ENCODE measurements around the gene GNG7.
A peak's percentile ranks its signal among the peaks of the same experiment; 100 is the strongest.
"Not testable (repeated sequence)": the region's sequence is repeated elsewhere in the genome, so short reads cannot be mapped to it uniquely, and the experiment has no call there.

The GNG7 gene

DNA sequence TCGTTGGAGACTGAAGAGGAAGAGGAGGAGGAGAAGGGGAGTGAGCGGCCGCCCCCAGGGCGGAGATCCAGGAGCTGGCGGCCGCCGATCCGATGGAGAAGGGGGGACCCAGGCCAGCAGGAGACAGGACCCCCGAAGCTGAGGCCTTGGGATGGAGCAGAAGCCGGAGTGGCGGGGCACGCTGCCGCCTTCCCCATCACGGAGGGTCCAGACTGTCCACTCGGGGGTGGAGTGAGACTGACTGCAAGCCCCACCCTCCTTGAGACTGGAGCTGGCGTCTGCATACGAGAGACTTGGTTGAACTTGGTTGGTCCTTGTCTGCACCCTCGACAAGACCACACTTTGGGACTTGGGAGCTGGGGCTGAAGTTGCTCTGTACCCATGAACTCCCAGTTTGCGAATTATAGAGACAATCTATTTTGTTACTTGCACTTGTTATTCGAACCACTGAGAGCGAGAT, 224.7 kb downstream of the GNG7 start:
- peak; percentile 43 for DNase-seq

DNA sequence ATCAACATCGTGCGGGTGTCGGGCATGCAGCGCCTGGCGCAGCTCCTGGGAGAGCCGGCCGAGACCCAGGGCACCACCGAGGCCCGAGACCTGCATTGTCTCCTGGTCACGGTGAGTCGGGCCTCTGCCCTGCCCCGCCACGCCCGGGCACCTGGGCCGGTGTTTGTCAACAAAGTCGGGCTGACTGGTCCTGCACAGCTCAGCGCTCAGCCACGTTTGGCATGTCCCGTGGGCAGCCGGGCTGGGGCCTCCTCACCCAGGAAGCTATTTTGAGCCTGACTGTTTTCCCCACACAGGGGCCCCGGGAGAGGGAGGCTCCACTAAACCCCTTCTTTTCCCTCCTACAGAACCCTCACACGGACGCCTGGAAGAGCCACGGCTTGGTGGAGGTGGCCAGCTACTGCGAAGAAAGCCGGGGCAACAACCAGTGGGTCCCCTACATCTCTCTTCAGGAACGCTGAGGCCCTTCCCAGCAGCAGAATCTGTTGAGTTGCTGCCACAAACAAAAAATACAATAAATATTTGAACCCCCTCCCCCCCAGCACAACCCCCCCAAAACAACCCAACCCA, 225.3 kb downstream of the GNG7 start:
- peak; percentile 34 for DNase-seq

DNA sequence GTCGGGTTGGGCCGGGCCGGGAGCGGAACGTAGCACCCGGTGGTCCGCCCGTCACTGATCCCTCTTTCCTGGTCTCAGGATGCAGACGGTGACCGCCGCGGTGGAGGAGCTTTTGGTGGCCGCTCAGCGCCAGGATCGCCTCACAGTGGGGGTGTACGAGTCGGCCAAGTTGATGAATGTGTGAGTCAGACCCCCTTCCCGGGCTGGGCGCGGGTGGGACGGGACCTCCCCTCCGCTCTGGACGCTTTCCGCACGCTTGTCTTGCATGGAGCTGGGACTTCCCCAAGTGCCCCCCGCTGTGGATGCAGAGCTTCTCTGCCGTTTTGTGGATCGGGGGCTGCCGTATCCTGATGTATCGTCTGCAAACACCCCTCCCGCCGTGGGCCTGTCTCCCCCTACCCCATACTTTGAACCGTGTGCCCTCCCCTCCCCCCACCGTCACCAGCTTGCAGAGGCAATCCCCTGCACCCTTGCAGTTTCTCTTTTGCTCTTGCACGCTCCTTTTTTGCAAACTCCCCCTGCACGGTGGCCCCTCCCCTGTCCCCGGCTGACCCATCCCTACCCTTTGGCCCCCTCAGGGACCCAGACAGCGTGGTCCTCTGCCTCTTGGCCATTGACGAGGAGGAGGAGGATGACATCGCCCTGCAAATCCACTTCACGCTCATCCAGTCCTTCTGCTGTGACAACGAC, 225.9 kb downstream of the GNG7 start:
- peak; percentile 67 for DNase-seq

DNA sequence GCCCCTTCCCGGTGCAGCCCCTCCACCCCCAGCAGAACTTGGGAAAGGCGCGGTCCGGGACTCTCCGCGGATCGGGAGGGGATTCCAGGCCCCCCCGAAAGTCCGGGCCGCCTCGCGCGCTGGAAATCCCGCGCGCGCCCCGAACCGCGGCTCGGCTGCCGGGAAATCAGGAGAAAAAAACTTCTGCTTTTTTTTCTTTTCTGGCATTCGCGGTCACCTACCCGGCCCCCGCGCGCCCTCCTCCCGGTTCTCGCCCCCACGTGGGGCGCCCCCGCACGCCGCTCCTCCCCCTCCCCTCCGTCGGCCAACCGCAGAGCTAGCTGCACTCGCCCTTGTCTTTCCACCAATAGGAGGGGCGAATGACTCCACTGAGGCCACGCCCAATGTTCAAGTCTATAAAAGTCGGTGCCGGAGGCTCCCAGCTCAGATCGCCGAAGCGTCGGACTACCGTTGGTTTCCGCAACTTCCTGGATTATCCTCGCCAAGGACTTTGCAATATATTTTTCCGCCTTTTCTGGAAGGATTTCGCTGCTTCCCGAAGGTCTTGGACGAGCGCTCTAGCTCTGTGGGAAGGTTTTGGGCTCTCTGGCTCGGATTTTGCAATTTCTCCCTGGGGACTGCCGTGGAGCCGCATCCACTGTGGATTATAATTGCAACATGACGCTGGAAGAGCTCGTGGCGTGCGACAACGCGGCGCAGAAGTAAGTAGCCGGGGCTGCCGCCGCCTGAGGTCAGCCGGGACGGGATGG, 226.6 kb downstream of the GNG7 start, which contains the start of gene GADD45B:
Gene GADD45B (plus strand): TSS at position 426 of the 749 bp plus-strand sequence. CDS start 232 bp downstream, at position 658.
- DNase-seq, result peak; percentile 98

DNA sequence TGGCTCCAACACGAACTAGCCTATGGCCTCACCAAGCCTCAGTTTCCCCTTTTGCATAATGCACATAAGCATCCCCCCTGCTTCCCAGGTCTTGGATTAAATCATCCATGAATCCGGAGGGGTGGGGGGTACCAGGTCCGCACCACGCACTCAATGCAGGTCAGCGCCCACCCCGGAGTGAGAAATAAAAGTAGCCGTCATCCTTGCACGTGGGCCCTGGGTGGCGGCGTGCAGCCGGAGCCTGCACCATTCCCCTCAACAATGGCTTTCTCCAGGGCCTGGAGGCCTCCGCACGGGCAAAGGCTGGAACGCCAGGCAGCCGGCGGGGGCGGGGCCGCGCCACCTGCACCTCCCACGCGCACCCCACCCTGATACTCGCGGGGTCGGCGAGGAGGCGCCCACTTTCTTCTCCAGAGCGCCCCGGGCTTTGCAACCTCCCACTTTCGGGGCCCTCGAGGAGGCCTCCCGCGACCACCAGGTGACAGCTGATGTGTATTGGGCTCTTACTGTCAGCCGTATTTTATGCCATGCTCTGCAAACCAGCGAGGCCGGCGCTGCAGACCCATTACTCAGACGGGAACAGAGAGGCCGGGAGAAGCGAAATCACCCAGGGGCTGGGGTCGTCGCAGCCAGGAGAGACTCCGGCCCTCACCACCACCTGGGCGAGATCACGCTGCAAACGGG, 227.3 kb downstream of the GNG7 start:
- DNase-seq, result peak; percentile 67

DNA sequence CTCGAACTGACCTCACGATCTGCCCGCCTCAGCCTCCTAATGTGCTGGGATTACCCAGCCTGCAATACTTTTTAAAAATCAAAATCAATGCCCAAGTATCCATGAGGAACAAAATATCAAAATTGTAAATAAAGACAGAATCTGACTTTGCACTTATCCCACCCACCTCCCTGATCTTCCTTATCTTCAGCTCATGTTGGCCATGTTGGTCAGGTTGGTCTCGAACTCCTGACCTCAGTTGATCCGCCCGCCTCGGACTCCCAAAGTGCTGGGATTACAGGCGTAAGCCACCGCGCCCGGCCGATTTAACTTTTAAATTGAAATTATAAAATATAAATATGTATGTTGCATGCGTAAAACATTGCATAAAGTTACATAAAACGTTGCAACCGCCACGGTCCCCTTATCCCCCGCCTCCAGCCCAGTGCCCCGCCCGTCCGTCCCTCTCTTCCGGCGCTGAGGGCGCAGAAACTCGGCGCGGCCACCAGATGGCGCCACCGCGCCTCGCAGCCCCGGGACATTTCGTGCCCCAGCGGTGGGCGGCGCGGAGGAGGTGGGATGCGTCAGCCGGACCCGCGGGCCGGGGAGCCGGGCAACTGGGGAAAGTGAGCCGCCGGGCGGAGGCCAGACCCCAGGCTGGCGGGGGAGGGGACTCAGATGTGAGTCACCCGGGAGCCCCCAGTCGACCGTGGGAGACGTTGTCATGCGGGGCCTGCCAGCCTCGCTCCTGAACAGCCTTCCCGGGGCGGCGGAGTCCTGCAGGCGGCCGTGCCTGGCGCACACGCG, 228.1 kb downstream of the GNG7 start:
- peak; percentile 88 for DNase-seq

DNA sequence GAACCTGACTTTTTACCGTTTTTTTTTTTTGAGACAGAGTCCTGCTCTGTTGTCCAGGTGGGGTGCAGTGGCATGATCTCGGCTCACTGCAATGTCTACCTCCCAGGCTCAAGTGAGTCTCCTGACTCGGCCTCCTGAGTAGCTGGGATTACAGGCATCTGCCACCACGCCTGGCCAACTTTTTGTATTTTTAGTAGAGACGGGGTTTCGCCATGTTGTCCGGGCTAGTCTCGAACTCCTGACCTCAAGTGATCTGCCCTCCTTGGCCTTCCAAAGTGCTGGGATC, 232.6 kb downstream of the GNG7 start:
- DNase-seq, result not testable (repeated sequence)

DNA sequence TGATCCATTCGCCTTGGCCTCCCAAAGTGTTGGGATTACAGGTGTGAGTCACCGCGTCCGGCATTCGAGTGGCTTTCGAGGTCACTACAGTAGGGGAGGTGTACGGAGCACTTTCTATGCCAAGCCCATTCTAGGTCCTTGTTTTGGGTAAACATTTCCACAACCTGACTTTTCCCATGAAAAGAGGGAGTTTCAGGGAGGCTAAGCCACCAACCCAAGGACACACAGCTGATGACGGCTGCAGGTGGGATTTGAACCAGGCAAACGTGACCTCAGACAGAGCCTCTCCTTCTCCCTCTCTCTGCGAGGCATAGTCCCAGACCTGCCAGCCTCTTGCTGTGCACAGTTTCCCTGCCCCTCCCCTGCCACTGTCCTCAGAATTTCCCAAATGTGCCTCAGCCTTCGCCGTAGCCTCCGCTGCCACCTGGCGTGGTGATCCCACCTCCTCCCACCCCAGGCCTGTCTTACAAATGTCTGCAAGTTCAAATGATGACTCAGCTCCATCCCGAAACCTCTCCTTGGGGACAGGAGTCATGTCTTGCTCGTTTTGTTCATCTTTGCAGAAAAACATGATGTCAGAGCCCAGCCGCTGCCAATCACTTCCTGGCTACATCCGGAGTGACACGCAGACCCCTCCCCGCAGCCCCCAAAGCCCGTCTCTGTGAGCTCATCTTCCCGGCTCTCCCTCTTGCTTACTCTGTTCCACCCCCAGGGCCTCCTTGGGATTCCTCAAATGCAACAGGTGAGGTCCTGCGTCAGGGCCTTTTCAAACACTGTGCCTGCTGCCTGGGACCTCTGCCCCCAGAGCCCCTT, 233.2 kb downstream of the GNG7 start:
- peak; percentile 81 for DNase-seq

DNA sequence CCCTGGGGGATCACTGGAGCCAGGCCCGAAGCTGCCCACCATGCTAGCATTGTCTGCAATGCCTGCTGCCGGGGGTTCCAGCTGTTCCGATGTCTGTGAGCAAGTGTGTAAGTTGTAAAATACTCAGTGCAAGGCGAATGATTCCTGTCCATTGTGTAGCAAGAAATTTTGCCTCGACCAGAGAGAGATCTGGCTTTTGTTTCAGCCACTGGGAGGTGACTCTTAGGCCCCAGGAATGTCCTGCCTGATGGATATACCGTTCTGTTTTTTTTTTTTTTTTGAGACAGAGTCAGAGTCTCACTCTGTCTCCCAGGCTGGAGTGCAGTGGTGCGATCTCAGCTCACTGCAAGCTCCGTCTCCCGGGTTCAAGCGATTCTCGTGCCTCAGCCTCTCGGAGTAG, 233.9 kb downstream of the GNG7 start:
- no peak for DNase-seq

DNA sequence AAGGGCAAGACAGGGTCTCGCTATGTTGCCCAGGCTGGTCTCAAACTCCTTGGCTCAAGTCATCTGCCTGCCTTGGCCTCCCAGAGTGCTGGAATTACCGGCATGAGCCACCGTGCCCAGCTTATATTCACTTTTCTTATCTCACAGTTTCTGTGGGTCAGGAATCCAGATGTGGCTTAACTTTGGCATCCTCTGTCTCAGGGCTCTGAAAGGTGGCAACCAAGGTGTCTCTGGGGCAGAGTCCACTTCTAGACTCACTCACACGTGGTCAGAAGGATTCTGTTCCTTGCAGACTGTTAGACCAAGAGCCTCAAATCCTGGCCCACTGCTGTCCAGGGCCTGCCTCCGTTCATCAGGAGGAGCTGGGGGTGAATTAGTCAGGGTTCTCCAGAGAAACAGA, 238.1 kb downstream of the GNG7 start:
- DNase-seq, result no peak

DNA sequence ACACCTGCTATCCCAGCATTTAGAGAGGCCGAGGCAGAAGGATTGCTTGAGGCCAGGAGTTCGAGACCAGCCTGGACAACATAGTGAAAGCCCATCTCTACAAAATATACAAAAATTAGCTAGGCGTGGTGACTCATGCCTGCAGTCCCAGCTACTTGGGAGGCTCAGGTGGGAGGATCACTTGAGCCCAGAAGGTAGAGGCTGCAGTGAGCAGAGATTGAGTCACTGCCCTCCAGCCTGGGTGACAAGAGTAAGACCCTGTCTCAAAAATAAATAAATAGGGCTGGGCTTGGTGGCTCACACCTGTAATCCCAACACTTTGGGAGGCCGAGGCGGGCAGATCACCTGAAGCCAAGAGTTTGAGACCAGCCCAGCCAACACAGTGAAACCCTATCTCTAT, 238.8 kb downstream of the GNG7 start:
- not testable (repeated sequence) for DNase-seq

DNA sequence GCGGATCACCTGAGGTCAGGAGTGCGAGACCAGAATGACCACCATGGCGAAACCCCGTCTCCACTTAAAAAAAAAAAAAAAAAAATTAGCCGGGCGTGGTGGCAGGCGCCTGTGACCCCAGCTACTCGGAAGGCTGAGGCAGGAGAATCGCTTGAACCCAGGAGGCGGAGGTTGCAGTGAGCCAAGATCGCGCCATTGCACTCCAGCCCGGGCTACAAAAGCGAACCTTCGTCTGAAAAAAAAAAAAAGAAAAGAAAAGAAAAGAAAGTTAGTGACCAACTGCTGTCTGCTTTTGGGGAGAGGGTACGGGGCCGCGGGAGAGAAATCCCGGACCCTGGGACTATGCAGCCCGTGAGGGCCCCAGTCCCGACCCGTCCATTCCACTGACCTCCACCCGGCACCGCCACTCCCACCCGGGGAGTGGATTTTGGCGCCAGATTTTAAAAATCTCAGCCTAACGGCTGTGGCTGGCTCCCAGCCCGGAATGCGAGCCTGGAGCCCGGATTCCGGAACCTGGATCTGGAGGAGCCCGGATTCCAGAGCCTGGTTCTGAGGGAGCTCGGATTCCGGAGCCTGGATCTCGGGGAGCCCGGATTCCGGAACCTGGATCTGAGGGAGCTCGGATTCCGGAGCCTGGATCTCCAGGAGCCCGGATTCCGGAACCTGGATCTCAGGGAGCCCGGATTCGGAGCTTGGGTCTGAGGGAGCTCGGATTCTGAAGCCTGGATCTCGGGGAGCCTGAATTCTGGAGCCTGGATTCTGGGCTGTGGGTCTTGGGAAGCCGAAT, 239.7 kb downstream of the GNG7 start:
- DNase-seq, result no peak

DNA sequence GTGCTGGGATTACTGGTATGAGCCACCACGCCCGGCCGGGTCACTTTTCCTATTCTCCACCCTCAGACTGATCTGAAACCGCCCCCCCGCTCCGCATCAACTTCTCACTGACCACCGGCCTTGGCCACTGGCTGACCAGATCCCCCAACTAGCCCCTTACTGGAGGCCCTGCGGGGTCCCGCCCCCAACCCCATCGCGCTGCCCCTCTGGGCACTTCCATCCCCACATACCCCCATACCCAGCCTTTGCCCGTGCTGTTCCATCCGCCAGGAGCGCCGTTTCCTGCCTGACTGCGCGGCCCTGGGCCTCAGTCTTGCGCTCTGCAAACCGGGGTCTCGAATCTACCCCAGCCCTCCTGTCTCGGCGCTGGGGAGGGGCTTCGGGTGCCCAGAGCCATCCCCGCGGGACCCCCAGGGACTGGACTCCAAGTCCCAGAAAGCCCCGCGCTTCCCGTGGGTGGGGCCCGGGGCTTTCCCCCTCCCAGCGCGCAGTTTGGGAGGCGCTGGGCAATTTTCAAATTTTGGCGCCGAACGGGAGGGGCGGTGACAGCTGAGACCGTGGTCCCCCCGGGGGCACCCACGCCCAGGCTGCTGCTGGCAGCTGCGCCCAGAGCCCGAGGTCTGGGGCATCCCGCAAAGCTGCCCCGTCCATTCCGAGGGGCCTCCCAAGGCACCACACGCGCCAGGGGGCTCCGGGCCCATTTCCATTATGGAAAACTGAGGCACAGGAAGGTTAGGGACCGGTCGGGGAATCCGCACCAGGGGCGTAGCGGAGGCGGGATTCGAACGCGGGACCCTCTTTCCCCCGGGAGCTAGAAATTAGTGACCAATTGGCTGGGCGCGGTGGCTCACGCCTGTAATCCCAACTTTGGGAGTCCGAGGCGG, 240.5 kb downstream of the GNG7 start:
- peak; percentile 78 for DNase-seq

All from activated CD4-positive, alpha-beta T cell treated with anti-CD3 and anti-CD28 coated beads, Interleukin-2, amount 50 U/mL, for 16 hours (primary cell).